Measurements from ENCODE around the gene RMND1. TPM values are rescaled to one million over a fixed set of nuclear protein-coding genes. Genes with fewer than 3 reads are reported as not detected.

RMND1 gene
- total and polyA plus RNA-seq, 7 experiments from 2014 or later = 7.6 to 21.5 (median 15.3) TPM

DNA sequence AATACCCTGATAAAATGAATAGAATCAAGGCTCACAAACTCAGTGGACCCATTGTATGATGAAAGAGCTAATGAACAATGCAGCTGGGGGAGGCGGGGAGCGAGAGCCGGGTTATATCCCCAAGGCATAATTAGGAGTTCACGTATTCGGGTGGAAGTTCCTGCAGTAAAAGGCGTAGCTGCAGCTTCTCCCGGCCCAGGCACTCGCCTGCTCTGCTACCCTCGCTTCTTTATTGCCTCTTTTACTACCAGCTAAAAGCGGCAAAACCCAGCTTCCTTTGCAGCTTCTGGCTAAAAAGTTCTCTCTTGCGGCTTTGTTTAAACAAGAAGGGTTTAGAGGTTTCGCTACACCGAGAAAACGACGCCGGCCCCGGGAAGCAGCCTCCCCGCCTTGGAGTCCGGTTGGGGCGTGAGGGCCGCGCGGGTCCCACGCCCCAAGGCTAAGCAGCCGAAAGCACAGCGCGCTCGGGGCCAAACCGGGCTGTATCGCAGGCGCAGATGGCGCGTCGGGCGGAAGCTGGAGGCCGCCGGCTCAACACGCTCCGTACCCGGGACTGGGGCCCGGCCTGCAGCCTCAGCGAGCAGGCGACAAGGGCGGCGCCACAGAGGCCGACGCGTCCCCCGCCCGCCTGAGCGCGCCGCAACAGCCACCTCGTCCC, 62.2 kb downstream of the RMND1 start:
- DNase-seq = peak in 1 of 9 donors; percentile 65
- Histone ChIP-seq H3K27ac (ENCODE audit: low read depth, low read length) (peak overlapping the region; percentile 96), H3K36me3 (ENCODE audit: control insufficient read depth in 2 of 3, insufficient read depth in 3 of 3, low read length in 3 of 3) (peaks cover 0 to 7% (median 0%) of the 10 kb centered on the region in 3 experiments), H3K27me3 (ENCODE audit: control insufficient read depth in 2 of 2, insufficient read depth in 2 of 2, low read length in 2 of 2) (no peaks in the 10 kb centered on the region), H3K4me3 (ENCODE audit: low read length) (peak overlapping the region; percentile 60), H3K9me3 (ENCODE audit: control insufficient read depth in 2 of 3, low read length in 3 of 3) (no peaks in the 10 kb centered on the region), H3K4me1 (ENCODE audit: control insufficient read depth in 2 of 2, insufficient read depth in 2 of 2, low read length in 2 of 2) (peaks cover 38 to 44% of the 10 kb centered on the region in 2 donors)
- H3K9me3 Mint-ChIP-seq = peaks cover 0 to 5% (median 0%) of the 10 kb centered on the region in 11 donors
- CTCF ChIA-PET = interaction anchor here (1.0 to 1.6 kb wide), 5 partner anchors 9 to 375 kb away, joined by 3 to 5 read pairs (median 4); partner anchors contain the start of gene RMND1
- H3K4me3 Mint-ChIP-seq = peak overlapping the region; percentile 88 to 99 (median 97)
- intact Hi-C loops (cut with micrococcal nuclease) = loop anchor here (1.0 to 10.0 kb wide), 15 partner anchors 9 to 1822 kb away; partner anchors contain the start of genes FBXO5 (in 2 of the 2), GINM1 (in 2 of the 2), MTRF1L (in 2 of the 2) and RMND1 (in 2 of the 2)
- peak overlapping the region; percentile 93 to 98 (median 96) for H3K27ac Mint-ChIP-seq
- peaks cover 0 to 4% (median 0%) of the 10 kb centered on the region in 5 donors for H3K27me3 Mint-ChIP-seq
- ATAC-seq = no peak
- POLR2A ChIA-PET = interaction anchor here (0.6 to 3.8 kb wide), 14 partner anchors 11 to 1593 kb away, joined by 3 to 50 read pairs (median 14); partner anchors contain the start of genes FBXO5 and RMND1
- H3K4me1 Mint-ChIP-seq = peaks cover 34 to 74% (median 67%) of the 10 kb centered on the region in 7 donors
- peaks cover 0 to 12% (median 0%) of the 10 kb centered on the region in 5 donors for H3K36me3 Mint-ChIP-seq

DNA sequence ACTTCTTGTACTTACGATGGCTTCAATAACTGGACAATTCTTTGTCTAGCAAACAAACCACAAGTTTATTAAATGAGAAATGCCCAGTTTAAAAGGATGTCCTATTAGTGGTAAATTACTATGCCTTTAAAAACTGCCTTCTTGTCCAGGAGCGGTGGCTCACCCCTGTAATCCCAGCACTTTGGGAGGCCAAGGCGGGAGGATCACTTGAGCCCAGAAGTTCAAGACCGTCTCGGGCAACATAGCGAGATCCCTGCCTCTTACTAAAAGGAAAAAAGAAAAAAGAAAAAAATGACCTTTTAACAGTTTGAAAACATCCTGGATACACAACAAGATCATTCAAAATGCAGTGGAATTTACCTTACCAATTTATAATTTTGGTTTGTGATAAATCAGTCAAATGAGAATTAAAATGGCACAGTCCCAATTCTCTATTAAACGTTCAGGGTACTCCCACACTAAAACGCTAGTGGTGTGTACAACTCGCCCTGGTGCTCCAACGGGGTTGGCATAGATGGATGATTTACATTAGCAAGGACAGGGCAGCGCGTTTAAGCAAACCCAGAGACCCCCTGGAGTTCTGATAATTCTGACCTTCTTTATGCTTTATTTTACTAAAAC, 62.8 kb downstream of the RMND1 start:
- DNase-seq (peak in 2 of 9 donors; percentile 18 to 21), ATAC-seq (no peak)
- H3K9me3 ChIP-seq (ENCODE audit: control insufficient read depth in 2 of 3, low read length in 3 of 3) = no peaks in the 10 kb centered on the region
- Mint-ChIP-seq H3K36me3 (peaks cover 3 to 17% (median 4%) of the 10 kb centered on the region in 5 donors), H3K4me3 (peak overlapping the region; percentile 88 to 99 (median 97)), H3K4me1 (peaks cover 34 to 74% (median 67%) of the 10 kb centered on the region in 7 donors), H3K9me3 (peaks cover 0 to 5% (median 0%) of the 10 kb centered on the region in 11 donors), H3K27ac (peak overlapping the region; percentile 93 to 98 (median 96)), H3K27me3 (peaks cover 0 to 4% (median 0%) of the 10 kb centered on the region in 5 donors)
- H3K4me3 ChIP-seq (ENCODE audit: low read length) = peak overlapping the region; percentile 60
- peaks cover 0 to 10% (median 0%) of the 10 kb centered on the region in 3 experiments for H3K36me3 ChIP-seq (ENCODE audit: control insufficient read depth in 2 of 3, insufficient read depth in 3 of 3, low read length in 3 of 3)
- ChIA-PET CTCF (interaction anchor here (1.0 to 1.6 kb wide), 2 partner anchors 8 to 17 kb away, joined by 3 to 5 read pairs; no protein-coding TSS in a partner anchor), POLR2A (interaction anchor here (0.6 to 3.8 kb wide), 13 partner anchors 10 to 1594 kb away, joined by 3 to 50 read pairs (median 15); partner anchors contain the start of genes FBXO5 and RMND1)
- no peaks in the 10 kb centered on the region for H3K27me3 ChIP-seq (ENCODE audit: control insufficient read depth in 2 of 2, insufficient read depth in 2 of 2, low read length in 2 of 2)
- H3K4me1 ChIP-seq (ENCODE audit: control insufficient read depth in 2 of 2, insufficient read depth in 2 of 2, low read length in 2 of 2) = peaks cover 31 to 42% of the 10 kb centered on the region in 2 donors
- H3K27ac ChIP-seq (ENCODE audit: low read depth, low read length) = peak overlapping the region; percentile 96
- intact Hi-C loops (cut with micrococcal nuclease) = loop anchor here (1.0 to 5.0 kb wide), 5 partner anchors 9 to 52 kb away; no protein-coding TSS in a partner anchor

DNA sequence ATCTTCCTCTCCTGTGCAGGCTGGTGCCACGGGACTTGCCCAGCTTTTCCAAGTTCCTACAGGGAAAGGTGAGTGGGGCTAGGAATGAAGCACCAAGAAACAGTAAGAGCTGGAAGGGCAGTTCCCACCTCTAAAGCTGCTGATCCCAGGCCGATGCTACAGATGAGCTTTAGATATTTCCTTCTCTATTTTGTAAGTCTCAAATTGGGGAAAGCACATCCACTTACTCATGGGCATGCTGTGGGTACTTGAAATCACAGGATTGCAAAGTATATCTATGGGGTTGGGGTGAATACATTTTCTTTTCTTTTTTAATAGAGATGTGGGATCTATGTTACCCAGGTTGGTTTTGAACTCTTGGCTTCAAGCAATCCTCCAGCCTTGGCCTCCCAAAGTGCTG, 63.7 kb downstream of the RMND1 start:
- no peak overlapping the region for H3K4me3 ChIP-seq (ENCODE audit: low read length)
- H3K9me3 ChIP-seq (ENCODE audit: control insufficient read depth in 2 of 3, low read length in 3 of 3) = no peaks in the 10 kb centered on the region
- intact Hi-C loops (cut with micrococcal nuclease) = loop anchor here in 1 of 2 donors (5.0 kb wide), 1 partner anchor 51 kb away; no protein-coding TSS in a partner anchor

DNA sequence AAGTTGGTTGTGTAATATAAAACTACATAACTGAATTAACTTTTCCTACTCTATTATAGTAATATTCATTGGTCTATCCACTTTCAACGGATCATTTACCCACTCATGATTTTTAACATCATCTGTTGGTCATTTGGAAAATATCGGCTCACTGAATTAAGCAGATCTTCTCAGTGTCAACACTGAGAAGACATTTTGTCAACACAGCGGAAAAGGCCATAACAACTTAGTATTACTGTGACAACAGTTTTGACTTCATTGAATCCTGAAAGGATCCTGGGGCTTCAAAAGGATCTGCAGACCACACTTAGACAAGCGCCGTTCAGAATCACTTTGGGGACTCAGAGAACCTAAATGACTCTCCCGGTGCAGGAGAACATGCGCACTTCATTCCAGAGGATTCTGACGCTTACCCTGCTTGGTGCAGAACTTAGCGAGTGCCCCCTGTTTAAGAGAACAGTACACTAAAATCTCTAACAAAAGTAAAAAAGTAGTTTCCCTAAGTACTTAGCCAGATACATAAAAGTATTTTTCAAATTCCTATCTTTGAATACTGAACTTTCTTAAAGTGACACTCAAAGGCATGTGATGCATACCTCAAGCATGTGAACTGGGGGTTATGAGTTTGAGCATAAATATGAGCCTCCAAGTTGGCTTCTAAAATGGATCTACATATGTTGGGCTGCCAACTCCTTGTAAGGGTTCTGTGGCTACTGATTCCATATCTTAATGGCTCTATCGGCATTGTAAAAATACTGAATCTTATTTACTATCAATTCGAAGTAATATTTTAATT, 64.6 kb downstream of the RMND1 start:
- DNase-seq (no peak), ATAC-seq (no peak)
- H3K9me3 Mint-ChIP-seq = peaks cover 0 to 5% (median 0%) of the 10 kb centered on the region in 11 donors
- no peak overlapping the region for H3K4me3 ChIP-seq (ENCODE audit: low read length)
- peaks cover 24 to 65% (median 54%) of the 10 kb centered on the region in 7 donors for H3K4me1 Mint-ChIP-seq
- H3K36me3 Mint-ChIP-seq = peaks cover 6 to 13% (median 9%) of the 10 kb centered on the region in 5 donors
- no peaks in the 10 kb centered on the region for H3K9me3 ChIP-seq (ENCODE audit: control insufficient read depth in 2 of 3, low read length in 3 of 3)
- peaks cover 14 to 30% of the 10 kb centered on the region in 2 donors for H3K4me1 ChIP-seq (ENCODE audit: control insufficient read depth in 2 of 2, insufficient read depth in 2 of 2, low read length in 2 of 2)
- H3K27ac ChIP-seq (ENCODE audit: low read depth, low read length) = peak overlapping the region; percentile 96
- H3K4me3 Mint-ChIP-seq = peak overlapping the region in 3 of 10 donors; percentile 9 to 45 (median 11)
- H3K27ac Mint-ChIP-seq = peak overlapping the region; percentile 46 to 98 (median 85)
- intact Hi-C loops (cut with micrococcal nuclease) = loop anchor here in 1 of 2 donors (5.0 kb wide), 1 partner anchor 50 kb away; no protein-coding TSS in a partner anchor
- CTCF ChIA-PET = no interaction called here
- no peaks in the 10 kb centered on the region for H3K27me3 ChIP-seq (ENCODE audit: control insufficient read depth in 2 of 2, insufficient read depth in 2 of 2, low read length in 2 of 2)
- peaks cover 0 to 13% (median 0%) of the 10 kb centered on the region in 3 experiments for H3K36me3 ChIP-seq (ENCODE audit: control insufficient read depth in 2 of 3, insufficient read depth in 3 of 3, low read length in 3 of 3)
- POLR2A ChIA-PET = interaction anchor here (0.6 kb wide), 1 partner anchor 10 kb away, joined by 4 read pairs; no protein-coding TSS in a partner anchor
- peaks cover 0 to 4% (median 0%) of the 10 kb centered on the region in 5 donors for H3K27me3 Mint-ChIP-seq

More for the DNA sequence above, 63.7 kb downstream of the RMND1 start:
- Mint-ChIP-seq H3K27ac (peak overlapping the region; percentile 76 to 98 (median 94)), H3K4me1 (peaks cover 29 to 74% (median 63%) of the 10 kb centered on the region in 7 donors), H3K9me3 (peaks cover 0 to 5% (median 0%) of the 10 kb centered on the region in 11 donors), H3K4me3 (peak overlapping the region; percentile 17 to 99 (median 55)), H3K27me3 (peaks cover 0 to 4% (median 0%) of the 10 kb centered on the region in 5 donors), H3K36me3 (peaks cover 6 to 13% (median 9%) of the 10 kb centered on the region in 5 donors)
- Histone ChIP-seq H3K27me3 (ENCODE audit: control insufficient read depth in 2 of 2, insufficient read depth in 2 of 2, low read length in 2 of 2) (no peaks in the 10 kb centered on the region), H3K4me1 (ENCODE audit: control insufficient read depth in 2 of 2, insufficient read depth in 2 of 2, low read length in 2 of 2) (peaks cover 23 to 37% of the 10 kb centered on the region in 2 donors), H3K36me3 (ENCODE audit: control insufficient read depth in 2 of 3, insufficient read depth in 3 of 3, low read length in 3 of 3) (peaks cover 0 to 13% (median 0%) of the 10 kb centered on the region in 3 experiments), H3K27ac (ENCODE audit: low read depth, low read length) (peak overlapping the region; percentile 96)
- DNase-seq (no peak), ATAC-seq (no peak)
- ChIA-PET CTCF (no interaction called here), POLR2A (interaction anchor here (2.7 to 3.8 kb wide), 4 partner anchors 9 to 35 kb away, joined by 14 to 41 read pairs (median 30); no protein-coding TSS in a partner anchor)

DNA sequence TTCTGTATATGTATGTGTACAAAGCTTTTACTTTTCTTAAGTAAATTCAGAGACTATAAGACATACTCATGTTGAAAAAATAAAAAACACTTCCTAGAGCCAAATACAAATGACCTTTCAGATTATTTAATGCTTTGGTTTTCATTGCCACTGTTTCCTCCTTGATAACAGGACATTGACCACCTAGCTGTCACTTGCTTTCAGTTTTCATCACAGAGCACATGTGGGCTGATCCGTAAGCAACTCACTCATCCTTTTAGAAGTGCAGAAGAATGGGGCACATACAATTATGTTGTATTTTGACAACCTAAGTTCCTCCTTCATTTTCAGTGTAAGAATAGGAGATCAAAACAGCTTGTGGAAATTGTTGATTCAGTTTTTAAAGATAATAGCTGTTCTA, 66.7 kb downstream of the RMND1 start:
- Mint-ChIP-seq H3K4me3 (peak overlapping the region in 7 of 10 donors; percentile 18 to 72 (median 59)), H3K4me1 (peaks cover 30 to 75% (median 64%) of the 10 kb centered on the region in 7 donors), H3K36me3 (peaks cover 6 to 11% (median 8%) of the 10 kb centered on the region in 5 donors), H3K9me3 (no peaks in the 10 kb centered on the region), H3K27ac (peak overlapping the region; percentile 36 to 94 (median 71)), H3K27me3 (no peaks in the 10 kb centered on the region)
- Histone ChIP-seq H3K9me3 (ENCODE audit: control insufficient read depth in 2 of 3, low read length in 3 of 3) (no peaks in the 10 kb centered on the region), H3K36me3 (ENCODE audit: control insufficient read depth in 2 of 3, insufficient read depth in 3 of 3, low read length in 3 of 3) (peaks cover 0 to 10% (median 0%) of the 10 kb centered on the region in 3 experiments), H3K4me1 (ENCODE audit: control insufficient read depth in 2 of 2, insufficient read depth in 2 of 2, low read length in 2 of 2) (peaks cover 24 to 39% of the 10 kb centered on the region in 2 donors), H3K27ac (ENCODE audit: low read depth, low read length) (peak overlapping the region; percentile 26), H3K4me3 (ENCODE audit: low read length) (no peak overlapping the region), H3K27me3 (ENCODE audit: control insufficient read depth in 2 of 2, insufficient read depth in 2 of 2, low read length in 2 of 2) (no peaks in the 10 kb centered on the region)
- ATAC-seq (no peak), DNase-seq (no peak)
- ChIA-PET CTCF (interaction anchor here (1.0 kb wide), 1 partner anchor 12 kb away, joined by 4 read pairs; no protein-coding TSS in a partner anchor), POLR2A (interaction anchor here (1.2 to 1.3 kb wide), 3 partner anchors 8 to 12 kb away, joined by 3 to 5 read pairs (median 3); no protein-coding TSS in a partner anchor)
- intact Hi-C loops (cut with micrococcal nuclease) = loop anchor here in 1 of 2 donors (5.0 kb wide), 1 partner anchor 48 kb away; no protein-coding TSS in a partner anchor

All from naive thymus-derived CD4-positive, alpha-beta T cell (primary cell).